ENCODE data around the gene PPP1R14C.

The PPP1R14C gene

GRCh38 chr6:150286460-150286859 lies 143.6 kb downstream of the PPP1R14C start:
- no peak for DNase-seq (ENCODE audit: low spot score)
- CTCF ChIA-PET, result no interaction called here
- no peak overlapping the region for H3K27ac ChIP-seq
- POLR2A ChIA-PET (ENCODE audit: low non-redundant PET), result no interaction called here
- TF ChIP-seq, protein P1, sequence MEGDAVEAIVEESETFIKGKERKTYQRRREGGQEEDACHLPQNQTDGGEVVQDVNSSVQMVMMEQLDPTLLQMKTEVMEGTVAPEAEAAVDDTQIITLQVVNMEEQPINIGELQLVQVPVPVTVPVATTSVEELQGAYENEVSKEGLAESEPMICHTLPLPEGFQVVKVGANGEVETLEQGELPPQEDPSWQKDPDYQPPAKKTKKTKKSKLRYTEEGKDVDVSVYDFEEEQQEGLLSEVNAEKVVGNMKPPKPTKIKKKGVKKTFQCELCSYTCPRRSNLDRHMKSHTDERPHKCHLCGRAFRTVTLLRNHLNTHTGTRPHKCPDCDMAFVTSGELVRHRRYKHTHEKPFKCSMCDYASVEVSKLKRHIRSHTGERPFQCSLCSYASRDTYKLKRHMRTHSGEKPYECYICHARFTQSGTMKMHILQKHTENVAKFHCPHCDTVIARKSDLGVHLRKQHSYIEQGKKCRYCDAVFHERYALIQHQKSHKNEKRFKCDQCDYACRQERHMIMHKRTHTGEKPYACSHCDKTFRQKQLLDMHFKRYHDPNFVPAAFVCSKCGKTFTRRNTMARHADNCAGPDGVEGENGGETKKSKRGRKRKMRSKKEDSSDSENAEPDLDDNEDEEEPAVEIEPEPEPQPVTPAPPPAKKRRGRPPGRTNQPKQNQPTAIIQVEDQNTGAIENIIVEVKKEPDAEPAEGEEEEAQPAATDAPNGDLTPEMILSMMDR (conservative IDR thresholded peaks at IDR 0.05; ENCODE audit: low read depth), result no peak

DNA sequence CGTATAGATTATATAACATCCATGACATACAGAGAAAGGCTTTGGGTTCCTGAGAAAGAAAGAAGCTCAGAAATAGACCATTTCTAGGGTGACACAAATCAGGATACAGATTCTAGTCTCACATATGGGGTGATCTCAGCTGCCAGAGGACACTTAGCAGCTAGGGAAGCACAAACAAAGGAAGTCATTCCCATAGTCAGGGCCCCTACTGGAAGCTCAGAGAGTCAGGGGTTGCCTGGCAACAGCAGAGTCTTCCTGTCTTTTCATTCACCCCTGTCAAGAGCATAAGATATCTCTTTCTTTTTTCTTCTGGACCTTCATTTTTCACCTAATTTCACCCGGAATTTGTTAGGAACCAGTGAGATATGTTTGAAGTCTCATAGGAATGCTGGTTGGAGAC lies 144.1 kb downstream of the PPP1R14C start:
- TF ChIP-seq, protein P1 (conservative IDR thresholded peaks at IDR 0.05; ENCODE audit: low read depth), result no peak
- no peak overlapping the region for H3K27ac ChIP-seq
- POLR2A ChIA-PET (ENCODE audit: low non-redundant PET), result no interaction called here
- no peak for DNase-seq (ENCODE audit: low spot score)
- CTCF ChIA-PET, result no interaction called here

DNA sequence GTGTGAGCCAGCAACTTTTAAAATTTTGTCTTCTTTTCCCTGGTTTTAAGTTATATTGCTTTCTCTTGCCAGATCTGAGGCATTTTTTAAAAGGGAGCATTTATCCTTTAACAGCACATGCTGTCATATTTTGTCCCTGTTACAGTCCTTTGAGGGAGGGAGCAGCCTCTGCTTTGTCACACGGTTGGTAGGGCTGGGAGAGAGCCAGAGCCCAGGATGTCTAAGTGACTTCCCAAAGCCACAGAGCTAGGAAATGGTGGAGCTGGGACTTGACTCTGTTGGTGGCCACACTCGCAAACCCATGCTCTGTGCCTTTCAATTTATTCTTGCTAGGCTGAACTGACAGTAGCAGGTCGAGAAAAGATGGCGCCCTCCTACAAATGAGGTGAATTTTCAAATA lies 145.6 kb downstream of the PPP1R14C start:
- TF ChIP-seq, protein P1 (conservative IDR thresholded peaks at IDR 0.05; ENCODE audit: low read depth), result no peak
- ChIA-PET CTCF (interaction anchor here (0.7 kb wide), 1 partner anchor 527 kb away, joined by 3 read pairs; no protein-coding TSS in a partner anchor), POLR2A (ENCODE audit: low non-redundant PET) (interaction anchor here (1.2 kb wide), 1 partner anchor 12 kb away, joined by 3 read pairs; no protein-coding TSS in a partner anchor)
- DNase-seq (ENCODE audit: low spot score), result no peak
- H3K27ac ChIP-seq, result no peak overlapping the region

GRCh38 chr6:150289454-150290071 lies 146.7 kb downstream of the PPP1R14C start:
- no peak overlapping the region for H3K27ac ChIP-seq
- DNase-seq (ENCODE audit: low spot score), result no peak
- TF ChIP-seq, protein P1 (conservative IDR thresholded peaks at IDR 0.05; ENCODE audit: low read depth), result no peak
- POLR2A ChIA-PET (ENCODE audit: low non-redundant PET), result interaction anchor here (0.7 to 1.2 kb wide), 2 partner anchors 13 to 33 kb away, joined by 3 to 6 read pairs; no protein-coding TSS in a partner anchor
- CTCF ChIA-PET, result interaction anchor here (0.7 kb wide), 1 partner anchor 526 kb away, joined by 3 read pairs; no protein-coding TSS in a partner anchor

DNA sequence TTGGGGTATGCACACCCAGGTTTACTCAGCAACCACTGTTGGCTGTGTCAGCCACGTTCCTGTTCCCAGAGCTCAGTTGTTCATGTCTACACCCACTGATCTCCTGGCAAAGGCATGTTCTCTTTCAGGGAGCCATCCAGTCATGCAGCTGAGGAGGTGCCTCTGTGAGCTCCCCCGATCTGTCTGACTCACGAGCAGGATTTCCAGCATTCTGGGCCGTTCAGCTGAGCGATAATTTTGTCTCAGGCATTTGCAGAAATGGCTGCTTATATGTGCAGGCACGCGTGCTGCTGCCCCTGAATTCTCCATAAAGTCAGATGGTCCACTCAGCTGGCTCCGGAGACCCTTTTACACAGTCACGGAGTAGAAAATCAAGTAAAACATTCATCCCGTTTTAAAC lies 147.6 kb downstream of the PPP1R14C start:
- ChIA-PET POLR2A (ENCODE audit: low non-redundant PET) (no interaction called here), CTCF (no interaction called here)
- TF ChIP-seq, protein P1 (conservative IDR thresholded peaks at IDR 0.05; ENCODE audit: low read depth), result no peak
- peak overlapping the region; percentile 75 for H3K27ac ChIP-seq
- DNase-seq (ENCODE audit: low spot score), result peak; percentile 85

- TF ChIP-seq, protein P1 (conservative IDR thresholded peaks at IDR 0.05; ENCODE audit: low read depth), result no peak
- ChIA-PET POLR2A (ENCODE audit: low non-redundant PET) (no interaction called here), CTCF (interaction anchor here (0.6 to 2.1 kb wide), 2 partner anchors 43 to 156 kb away, joined by 4 to 9 read pairs; no protein-coding TSS in a partner anchor)
- no peak overlapping the region for H3K27ac ChIP-seq
- peak; percentile 12 for DNase-seq (ENCODE audit: low spot score)
Measured at GRCh38 chr6:150291968-150292710, 149.3 kb downstream of the PPP1R14C start.

Data from RWPE1 (cell line).